H1 (cell line): ENCODE measurements around the gene ANKFN1. TPM values are rescaled to one million over a fixed set of nuclear protein-coding genes. Genes with fewer than 3 reads are reported as not detected.

Experiments used
- CHD7 ChIP-seq: fragments of 300-600 bp; sonication (generic); IDR thresholded peaks from 2 replicates; pipeline ENCODE4 v1.7.1; 2012; ENCODE audit warnings: low read length, moderate library complexity, mild to moderate bottlenecking, inconsistent platforms; ENCODE audit not compliant: insufficient replicate concordance
- JUND ChIP-seq: IDR thresholded peaks from 2 replicates; pipeline ENCODE4 v1.6.1; 2011; ENCODE audit warnings: mild to moderate bottlenecking, improper control_type of control experiment, low read length
- RFX5 ChIP-seq: IDR thresholded peaks from 2 replicates; pipeline ENCODE4 v1.6.1; 2011; ENCODE audit warnings: low read depth, low read length, improper control_type of control experiment, borderline replicate concordance
- TBP ChIP-seq: IDR thresholded peaks from 2 replicates; pipeline ENCODE4 v1.6.1; 2011; ENCODE audit warnings: low read depth, low read length, improper control_type of control experiment
- polyA plus RNA-seq, 7 experiments: library from polyadenylated mRNA; depleted of rRNA in 3 of 7; stranded (reverse) in 5 of 7; unstranded in 2 of 7; fragments of >200 nt in 5 of 7; fragments of 200-250 nt in 2 of 7; gene quantifications; 1 replicate in 5 of 7; 2 replicates in 1 of 7; 4 replicates in 1 of 7; pipeline versions ENCODE4 v1.2.1 to v1.2.3, GENCODE V29; 2011 to 2013; ENCODE audit warnings: missing spikeins in 2 of 7, mixed read lengths in 2 of 7
- total RNA-seq: library from RNA; stranded (reverse); fragmentation: NEBNext Ultra II Directional; extraction: Animal tissue kit (Norgen Biotek cat#: 25700); gene quantifications from 2 replicates; pipeline ENCODE4 v1.2.1, GENCODE V29; 2021

Gene ANKFN1
- total and polyA plus RNA-seq, 2 of the 8 experiments (the other 6 are each of a cell fraction or from before 2014, with no cell fraction given): not detected

DNA sequence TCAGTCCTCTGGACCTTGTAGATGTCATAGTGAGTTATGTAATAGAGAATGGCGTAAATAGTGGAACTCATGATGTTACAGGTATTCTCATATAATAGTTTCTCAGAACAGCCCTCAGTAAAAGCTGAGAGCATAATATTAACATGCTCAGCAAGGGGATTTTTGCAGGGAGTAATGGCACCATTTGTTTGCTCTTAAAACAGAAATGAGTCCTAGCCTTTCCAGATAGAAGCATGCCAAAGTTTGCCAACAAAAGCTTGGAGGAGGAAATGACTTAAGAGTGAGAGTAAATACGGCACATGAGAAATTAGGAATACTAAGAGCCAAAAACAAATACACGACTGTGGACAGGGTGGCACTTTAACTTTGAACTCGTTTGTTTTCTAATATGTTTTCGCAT is 198.4 kb downstream of the ANKFN1 start (continued):
- TF ChIP-seq CHD7: no peak
- no peak for TF ChIP-seq JUND
- no peak for TF ChIP-seq RFX5
- no peak for TF ChIP-seq TBP
- TF ChIP-seq, all 59 proteins: peak for 0
